Forelimb muscle (tissue), 1 donor: Measurements from ENCODE around the gene AKAP10. TPM values are rescaled to one million over a fixed set of nuclear protein-coding genes. Genes with fewer than 3 reads are reported as not detected.
"Not testable (repeated sequence)": the region's sequence is repeated elsewhere in the genome, so short reads cannot be mapped to it uniquely, and the experiment has no call there.

Source experiments
- DNase-seq: peaks from one replicate; pipeline ENCODE4 v3.0.0-alpha.2; 2013; ENCODE audit warnings: low read depth
- polyA plus RNA-seq: library from polyadenylated mRNA; unstranded; fragments of 120-200 nt; gene quantifications from one replicate; pipeline ENCODE4 v1.2.1, GENCODE V29; 2013; ENCODE audit not compliant: insufficient read length

The AKAP10 gene
- polyA plus RNA-seq, 1 donor, result 16.8 TPM

DNA sequence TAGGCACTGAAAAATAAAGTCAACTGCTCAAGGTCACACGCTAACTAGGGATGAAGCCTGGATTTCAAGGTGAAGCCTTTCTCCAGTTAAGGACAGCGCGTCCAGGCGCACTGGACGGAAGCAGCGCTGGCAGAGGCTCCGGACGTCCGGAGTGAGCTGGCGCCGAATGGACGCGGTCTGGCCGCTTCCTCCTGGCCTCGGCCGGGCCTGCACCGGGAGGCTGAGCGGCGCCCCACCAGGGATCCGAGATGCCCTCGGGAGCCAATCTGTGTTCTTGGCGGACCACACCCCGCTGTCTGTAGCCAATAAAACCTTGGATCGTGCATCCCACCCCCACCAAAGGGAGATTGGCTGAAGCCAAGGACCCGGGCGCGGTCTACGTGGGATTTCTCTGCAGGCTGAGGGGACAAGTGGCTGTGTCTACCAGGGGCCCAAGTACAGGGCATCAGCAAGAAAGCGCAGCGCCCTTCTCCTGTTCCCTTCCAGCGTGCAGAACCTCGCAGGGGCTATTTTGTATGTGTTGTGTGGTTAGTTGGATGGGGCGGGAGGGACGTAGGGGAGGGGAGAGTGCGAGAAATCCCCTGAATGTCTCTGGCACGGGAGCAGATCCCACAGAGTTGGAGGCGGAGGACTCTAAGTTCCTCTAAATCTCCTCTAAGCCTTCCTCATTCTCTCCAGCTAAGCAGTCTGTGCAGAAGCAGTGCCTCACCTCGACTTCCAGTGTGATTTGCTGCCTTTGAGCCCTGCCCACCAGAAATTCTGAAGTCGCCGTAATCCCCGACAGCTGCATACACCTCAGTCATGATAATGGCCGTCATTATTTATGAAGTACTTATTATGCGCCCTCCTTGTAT lies 2.5 kb upstream of the AKAP10 start:
- no peak for DNase-seq

DNA sequence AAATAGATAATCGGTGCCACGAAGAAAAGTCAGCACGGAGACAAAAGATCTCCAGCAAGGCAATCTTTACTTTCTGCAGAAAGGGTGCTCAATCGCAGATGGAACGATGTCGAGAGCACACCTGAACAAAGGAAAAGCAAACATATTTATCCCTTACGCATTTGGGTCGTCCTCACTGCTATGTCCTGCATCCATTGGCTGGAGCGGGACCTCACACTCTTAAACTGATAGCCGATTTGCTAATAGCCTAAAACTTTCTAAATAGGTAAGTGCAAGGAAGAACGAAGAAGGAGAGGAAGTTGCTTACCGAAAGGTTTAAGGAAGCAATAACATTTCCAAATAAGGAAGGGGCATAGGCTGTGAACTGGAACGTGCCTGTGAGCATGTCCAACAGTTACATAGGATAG lies 1.2 kb upstream of the AKAP10 start:
- DNase-seq, result no peak

DNA sequence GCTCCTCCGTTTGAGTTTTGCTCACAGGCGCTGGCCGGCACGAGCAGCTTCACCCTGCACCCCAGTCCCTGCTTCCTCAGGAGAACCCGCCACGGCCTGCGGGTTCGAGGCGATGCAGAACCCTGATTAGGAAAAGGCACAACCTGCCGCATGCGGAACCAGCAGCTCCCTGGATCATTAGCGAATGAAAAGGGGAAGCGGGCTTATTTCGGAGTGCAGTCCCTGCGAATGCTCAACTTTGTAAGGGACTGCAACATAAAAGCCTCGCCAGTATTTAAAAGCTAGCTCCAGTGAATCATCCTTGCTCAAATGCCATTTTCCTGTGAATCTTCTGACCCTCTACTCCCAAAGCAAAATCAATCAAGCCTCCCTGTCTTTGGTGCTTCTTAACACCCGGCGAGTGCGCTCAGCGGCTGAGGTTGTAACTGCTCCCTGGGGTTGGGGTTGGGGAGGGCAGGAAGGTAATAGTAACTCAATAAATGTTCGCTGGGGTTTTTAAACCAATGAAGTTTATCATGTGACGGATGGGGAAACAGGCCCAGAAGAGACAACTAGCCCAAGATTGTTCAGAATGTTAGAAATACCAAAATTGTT lies 678 bp upstream of the AKAP10 start:
- DNase-seq, result no peak

DNA sequence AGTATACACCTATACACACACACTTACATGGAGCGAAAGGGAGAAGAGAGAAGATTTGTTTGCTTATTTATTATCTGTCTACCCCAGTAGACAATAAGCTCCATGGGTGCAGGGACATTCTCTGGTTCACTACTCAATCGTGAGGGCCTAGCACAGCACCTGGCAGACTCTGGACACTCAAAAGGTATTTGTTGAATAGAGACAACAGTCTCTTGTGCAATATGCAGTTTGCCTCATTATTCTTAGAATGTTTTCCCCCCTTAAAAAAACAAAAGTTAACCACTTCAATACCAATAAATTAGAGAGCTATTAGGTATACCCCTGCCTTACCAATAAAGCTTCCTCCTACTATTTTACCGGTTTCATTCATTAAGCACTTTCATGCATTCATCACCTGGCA lies 2.0 kb downstream of the AKAP10 start:
- DNase-seq, result no peak

DNA sequence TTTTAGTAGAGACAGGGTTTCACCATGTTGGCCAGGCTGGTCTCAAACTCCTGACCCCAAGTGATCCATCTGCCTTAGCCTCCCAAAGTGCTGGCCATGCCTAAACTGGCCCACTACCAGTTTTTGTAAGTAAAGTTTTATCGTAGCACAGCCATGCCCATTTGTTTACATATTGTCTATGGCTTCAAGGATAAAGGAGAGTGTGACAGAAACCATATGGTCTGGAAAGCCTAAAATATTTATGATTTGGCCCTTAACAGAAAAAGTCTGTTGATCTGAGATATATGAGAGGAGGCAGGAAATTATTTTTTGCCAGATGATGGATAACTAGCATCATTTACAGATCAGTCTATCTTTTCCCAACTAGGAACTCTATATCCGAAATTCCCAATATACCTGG lies 4.5 kb downstream of the AKAP10 start:
- no peak for DNase-seq

DNA sequence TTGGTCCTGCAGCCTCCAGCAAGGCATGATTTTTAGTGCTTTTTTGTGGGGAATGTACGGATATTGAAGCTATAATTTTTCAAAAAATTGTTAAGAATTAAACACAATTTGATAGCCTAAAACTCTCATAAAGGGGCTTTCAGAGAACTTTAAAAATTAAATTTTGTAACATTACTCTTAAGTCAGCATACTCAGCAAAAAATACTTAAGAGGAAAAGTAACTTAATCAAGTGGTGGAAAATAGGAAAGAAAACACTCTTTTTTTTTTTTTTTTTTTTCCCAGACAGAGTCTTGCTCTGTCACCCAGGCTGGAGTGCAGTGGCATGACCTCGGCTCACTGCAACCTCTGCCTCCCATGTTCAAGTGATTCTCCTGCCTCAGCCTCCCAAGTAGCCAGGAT lies 14.7 kb downstream of the AKAP10 start:
- not testable (repeated sequence) for DNase-seq

DNA sequence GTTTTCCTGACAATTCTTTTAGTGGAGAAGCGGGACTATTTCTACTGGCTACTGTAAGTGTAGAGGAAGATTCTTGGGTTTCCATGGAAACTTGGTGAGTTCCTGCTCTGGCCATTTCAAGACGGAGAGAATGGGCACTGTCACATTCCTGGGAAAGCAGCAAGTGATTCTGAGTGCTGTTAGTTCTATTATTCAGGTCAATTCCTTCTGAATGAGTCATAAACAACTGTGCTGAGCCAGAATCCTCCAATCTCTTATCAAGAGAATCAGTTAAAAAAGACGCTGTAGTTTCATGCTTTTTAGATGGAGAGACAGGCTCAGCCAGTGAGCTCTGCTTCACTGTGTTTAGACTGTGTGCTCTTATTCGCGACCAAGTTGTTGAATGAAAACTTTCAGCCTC lies 19.6 kb downstream of the AKAP10 start:
- DNase-seq, result no peak

DNA sequence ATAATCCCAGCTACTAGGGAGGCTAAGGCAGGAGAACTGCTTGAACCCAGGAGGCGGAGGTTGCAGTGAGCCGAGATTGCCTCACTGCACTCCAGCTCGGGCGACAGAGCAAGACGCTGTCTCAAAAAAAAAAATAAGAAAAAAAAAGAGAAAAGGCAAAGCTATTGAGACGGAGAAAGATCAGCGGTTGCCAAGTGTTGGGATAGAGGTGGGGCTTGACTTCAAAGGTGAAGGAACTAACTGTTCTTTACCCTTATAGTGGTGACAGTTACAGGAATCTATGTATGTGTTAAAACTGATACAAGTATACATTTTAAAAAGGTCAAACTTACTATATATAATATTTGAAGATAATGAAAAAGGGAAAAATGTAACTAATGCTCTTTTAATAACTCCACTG lies 22.5 kb downstream of the AKAP10 start:
- no peak for DNase-seq

DNA sequence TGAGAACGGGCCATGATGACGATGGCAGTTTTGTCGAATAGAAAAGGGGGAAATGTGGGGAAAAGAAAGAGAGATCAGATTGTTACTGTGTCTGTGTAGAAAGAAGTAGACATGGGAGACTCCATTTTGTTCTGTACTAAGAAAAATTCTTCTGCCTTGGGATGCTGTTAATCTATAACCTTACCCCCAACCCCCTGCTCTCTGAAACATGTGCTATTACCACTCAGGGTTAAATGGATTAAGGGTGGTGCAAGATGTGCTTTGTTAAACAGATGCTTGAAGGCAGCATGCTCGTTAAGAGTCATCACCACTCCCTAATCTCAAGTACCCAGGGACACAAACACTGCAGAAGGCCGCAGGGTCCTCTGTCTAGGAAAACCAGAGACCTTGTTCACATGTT lies 26.2 kb downstream of the AKAP10 start:
- DNase-seq, result not testable (repeated sequence)

DNA sequence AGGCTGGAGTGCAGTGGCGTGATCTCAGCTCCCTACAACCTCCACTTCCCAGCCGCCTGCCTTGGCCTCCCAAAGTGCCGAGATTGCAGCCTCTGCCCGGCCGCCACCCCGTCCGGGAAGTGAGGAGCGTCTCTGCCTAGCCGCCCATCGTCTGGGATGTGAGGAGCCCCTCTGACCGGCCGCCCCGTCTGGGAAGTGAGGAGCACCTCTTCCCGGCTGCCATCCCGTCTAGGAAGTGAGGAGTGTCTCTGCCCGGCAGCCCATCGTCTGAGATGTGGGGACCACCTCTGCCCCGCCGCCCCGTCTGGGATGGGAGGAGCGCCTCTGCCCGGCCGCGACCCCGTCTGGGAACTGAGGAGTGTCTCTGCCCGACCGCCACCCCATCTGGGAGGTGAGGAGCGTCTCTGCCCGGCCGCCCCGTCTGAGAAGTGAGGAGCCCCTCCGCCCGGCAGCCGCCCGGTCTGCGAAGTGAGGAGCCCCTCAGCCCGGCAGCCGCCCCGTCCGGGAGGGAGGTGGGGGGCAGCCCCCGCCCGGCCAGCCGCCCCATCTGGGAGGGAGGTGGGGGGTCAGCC lies 26.9 kb downstream of the AKAP10 start:
- DNase-seq, result not testable (repeated sequence)

DNA sequence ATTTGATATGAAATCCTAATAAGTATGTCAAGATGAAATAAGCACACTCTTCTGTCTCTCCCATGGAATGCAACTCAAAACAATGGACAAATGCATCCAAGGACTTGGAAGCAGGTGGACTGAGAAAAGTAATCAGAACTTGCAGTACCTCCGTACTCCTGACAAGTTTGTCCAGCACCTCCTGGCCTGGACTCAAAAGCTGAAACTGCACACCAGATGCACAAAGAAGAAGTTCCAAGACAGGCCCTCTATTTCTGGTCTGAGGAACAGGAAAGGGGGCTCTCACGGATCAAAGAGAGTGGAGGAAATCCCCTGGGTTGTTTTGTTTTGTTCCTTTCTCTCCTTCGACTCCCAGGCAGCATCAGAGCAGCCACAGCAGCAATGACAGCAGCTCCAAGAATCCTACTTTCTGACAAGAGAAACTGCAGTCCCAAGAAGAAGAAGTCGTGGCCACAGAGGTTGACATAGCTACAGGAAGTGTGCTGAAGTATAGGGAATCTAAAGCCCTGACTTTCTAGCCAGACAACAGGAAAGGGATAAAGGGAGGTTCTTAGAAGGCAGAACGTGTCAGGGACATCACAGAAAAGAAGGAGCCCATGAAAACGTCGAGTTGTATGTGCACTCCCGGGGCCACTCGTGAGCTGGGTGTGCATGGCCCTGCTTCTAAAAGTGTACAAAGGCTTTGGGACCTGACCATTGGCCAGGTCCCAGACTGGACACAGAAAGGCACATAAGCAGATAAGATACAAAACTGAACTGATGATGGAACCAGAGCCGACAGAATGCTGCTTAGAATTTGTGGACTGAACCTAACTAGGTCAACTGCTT lies 29.3 kb downstream of the AKAP10 start:
- DNase-seq, result no peak

DNA sequence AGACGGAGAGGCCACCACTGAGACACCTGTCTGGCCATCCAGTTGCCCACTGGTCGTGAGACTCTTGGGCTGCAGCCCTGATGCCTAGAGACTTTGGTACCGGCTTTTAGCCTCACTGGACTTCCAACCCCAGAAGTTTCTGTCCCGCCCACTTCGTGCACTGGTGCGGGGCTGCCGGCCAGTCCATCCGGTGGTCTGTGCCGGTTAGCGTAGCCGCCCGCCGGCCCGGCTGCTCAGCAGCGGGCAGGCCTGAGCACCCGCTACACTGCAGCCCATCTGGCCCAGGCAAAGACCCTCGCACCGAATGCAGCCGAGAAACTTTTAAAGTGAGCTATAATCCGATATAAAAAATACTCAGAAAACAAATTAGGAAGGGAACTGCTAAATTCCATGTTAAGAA lies 30.7 kb downstream of the AKAP10 start:
- DNase-seq, result no peak

DNA sequence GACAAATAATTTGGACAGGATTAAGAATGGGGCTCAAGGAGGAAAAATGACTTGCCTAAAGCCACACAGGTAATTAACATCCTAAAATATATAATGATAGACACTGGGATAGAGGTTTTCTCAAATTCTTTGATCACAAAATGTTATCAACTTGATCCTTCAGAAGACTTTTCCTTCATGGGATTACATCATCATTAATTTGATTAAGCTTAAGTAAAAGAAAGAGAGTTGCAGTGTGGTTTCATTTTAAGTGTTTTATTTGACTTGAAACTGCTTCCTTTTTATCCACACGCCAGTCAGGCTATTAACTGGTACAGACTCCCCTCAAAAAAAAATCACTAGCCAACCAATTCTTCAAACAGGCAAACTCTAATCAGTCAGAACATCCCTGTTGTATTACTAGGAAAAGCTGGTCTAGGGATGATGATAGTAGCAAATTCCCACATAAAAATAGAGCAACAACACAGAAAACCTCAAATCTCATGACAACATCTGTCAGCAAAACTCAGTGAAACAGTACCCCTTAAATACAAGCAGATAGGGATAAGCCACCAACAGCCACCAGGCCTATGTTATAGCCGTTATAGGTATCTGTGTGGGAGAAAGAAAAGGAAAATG lies 32.5 kb downstream of the AKAP10 start:
- DNase-seq, result no peak

DNA sequence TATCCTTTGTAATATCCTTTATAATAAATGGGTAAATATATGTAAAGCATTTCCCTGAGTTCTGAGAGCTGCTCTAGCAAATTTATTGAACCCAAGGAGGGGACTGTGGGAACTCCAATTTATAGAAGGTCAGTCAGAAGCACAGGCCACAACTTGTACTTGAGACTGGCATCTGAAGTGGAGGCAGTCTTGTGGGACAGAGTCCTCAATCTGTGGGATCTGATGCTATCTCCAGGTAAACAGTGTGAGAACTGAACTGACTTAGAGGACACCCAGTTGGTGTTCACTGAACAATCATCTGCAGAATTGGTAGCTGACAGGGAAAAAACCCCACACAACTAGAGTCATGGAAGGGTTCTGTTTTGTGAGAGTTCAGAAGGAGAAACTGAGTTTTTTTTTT lies 34.0 kb downstream of the AKAP10 start:
- DNase-seq, result no peak

DNA sequence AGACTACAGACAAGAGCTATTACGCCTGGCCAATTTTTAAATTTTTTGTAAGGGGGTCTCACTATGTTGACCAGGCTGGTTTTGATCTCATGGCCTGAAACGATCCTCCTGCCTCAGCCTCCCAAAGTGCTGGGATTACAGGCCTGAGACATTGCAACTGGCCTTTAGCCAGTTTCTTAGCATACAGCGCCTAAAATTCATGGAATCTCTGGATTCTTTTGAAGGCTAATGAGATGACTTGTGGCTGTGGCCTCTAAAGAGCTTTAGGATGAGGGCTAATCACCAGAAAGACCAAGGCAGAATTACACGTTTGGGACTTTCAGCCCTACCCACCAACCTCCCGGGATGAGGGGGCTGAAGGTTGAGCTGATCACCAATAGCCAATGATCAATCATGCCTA lies 34.6 kb downstream of the AKAP10 start:
- no peak for DNase-seq

DNA sequence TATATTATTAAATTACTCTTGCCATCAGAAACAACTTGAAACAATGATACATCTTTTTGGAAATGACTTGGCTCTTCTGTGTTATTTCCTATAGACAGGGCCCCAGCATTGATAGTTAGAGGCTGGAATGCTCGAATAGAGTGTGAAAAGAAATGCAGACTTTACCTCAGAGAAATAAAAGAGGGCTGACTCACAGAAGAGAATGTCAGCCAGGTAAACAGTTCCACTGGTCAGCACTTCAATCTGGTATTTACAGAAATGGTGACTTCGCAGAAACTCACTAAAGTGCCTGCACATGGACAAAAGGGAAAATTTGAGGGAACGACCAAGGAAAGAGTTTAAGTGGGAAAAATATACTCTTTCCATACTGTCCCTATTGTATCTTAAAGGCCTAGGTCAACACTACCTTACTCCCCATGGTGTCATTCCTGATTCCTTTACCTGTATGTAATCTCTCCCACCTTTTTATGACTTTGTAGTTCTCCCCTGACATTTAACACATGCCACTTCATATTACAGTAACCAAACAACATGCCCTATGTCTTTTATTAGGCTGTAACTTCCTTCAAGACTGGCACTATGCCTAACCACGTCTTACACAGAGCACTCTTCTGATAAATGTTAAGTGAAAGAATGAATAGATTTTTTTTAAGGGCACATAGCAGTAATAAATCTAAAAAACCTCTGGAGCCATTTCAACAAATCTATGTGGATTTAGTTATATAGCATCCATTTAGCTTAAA lies 36.7 kb downstream of the AKAP10 start:
- no peak for DNase-seq

DNA sequence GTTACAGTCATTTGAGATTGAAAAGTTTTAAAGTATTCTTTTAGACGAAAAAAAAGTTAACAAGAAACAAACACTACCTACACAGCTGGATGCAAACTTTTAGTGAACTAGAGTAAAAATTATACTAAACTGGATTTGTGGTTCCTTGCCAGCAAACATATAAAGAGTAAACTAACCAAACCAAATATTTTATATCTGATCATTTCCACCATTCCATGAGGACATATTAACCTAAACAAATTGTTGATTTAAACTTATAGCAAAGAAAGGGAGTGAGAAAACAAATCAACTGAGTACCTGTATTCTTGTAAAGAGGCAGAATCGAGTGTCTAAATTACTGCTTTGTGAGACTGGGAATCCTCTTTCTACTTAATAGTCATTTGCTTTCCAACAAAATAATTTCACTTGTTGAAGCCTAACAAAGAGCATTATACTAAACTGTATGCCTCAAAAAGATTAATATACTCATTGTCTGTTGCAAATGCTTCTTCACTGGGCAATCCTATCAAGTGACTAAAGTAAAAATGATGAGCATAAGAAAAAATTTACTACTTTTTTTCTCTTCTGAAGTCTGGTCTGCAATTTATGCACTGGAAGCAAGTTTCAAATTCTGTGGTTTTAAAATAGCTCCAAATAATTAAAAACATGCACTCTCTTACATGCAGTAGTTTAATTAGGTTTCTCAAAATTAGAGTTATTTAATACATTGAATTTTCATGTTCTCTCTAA lies 37.5 kb downstream of the AKAP10 start:
- no peak for DNase-seq

DNA sequence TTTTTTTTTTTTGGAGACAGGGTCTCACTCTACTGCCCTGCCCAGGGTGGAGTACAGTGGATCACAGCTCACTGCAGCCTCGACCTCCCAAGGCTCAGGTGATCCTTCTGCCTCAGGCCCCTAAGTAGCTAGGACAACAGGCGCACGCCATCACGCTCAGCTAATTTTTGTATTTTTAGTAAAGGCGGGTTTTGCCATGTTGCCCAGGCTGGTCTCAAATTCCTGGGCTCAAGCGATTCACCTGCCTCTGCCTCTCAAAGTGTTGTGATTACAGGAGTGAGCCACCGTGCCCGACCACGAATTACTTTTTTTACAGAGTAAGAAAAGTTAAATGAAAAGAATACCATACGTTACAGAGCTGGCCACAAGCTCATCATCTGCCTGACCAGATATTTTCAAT lies 38.9 kb downstream of the AKAP10 start:
- no peak for DNase-seq

DNA sequence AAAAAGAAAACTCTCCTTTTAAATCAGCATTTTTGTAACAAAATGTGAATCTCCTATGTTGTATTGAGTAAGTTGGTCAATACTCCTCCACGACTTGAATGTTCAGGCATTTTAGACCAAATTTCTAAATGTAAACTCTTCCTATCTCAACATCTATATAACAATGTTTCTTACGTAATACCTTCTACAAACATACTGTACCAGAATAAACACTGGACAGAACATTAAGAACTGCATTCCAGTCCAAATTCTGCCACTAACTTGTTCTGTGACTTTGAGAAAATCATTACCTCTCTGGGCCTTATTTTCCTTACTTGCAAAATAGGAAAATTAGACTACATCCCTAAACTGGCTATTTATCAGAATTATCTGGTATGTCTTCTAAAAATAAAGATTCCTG lies 40.1 kb downstream of the AKAP10 start:
- no peak for DNase-seq

DNA sequence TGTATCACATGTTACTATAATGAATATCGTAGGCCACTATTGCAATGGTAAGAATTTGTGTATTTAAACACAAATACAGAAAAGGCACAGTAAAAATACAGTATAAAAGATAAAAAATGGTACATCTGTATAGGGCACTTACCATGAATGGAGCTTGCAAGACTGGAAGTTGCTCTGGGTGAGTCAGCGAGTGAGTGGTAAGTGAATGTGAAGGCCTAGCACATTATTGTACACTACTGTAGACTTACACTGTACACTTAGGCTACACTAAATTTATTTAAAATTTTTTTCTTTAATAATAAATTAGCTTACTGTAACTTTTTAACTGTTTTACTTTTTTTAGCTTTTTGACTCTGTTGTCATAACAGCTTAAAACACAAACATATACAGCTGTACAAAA lies 42.5 kb downstream of the AKAP10 start:
- no peak for DNase-seq
